Mucosa of rectum (tissue), 2 donors: ENCODE data around the gene ACOT2.
"Not testable (repeated sequence)": the region's sequence is repeated elsewhere in the genome, so short reads cannot be mapped to it uniquely, and the experiment has no call there.

Experiments used
- H3K27ac ChIP-seq, 2 donors: one replicate each; pipeline ENCODE4 v1.7.0; 2013; ENCODE audit warnings: inconsistent platforms in 2 of 2, low read depth in 2 of 2, low read length in 2 of 2
- H3K27me3 ChIP-seq, 2 donors: one replicate each; pipeline ENCODE4 v1.7.0; 2013; ENCODE audit warnings: low read length in 2 of 2; ENCODE audit not compliant: control insufficient read depth in 2 of 2, insufficient read depth in 2 of 2
- H3K36me3 ChIP-seq, 2 donors: one replicate each; pipeline ENCODE4 v1.7.0; 2013; ENCODE audit warnings: low read length in 2 of 2; ENCODE audit not compliant: control insufficient read depth in 2 of 2, insufficient read depth in 2 of 2
- H3K4me1 ChIP-seq, 2 donors: one replicate each; pipeline ENCODE4 v1.7.0; 2013; ENCODE audit warnings: low read length in 2 of 2, mild to moderate bottlenecking in 1 of 2; ENCODE audit not compliant: control insufficient read depth in 2 of 2, insufficient read depth in 2 of 2
- H3K4me3 ChIP-seq, 2 donors: one replicate each; pipeline ENCODE4 v1.7.0; 2013; ENCODE audit warnings: low read length in 2 of 2
- H3K9ac ChIP-seq, 2 donors: one replicate each; pipeline ENCODE4 v1.7.0; 2013; ENCODE audit warnings: low read length in 2 of 2, low read depth in 1 of 2, mild to moderate bottlenecking in 1 of 2
- H3K9me3 ChIP-seq, 2 donors: one replicate each; pipeline ENCODE4 v1.7.0; 2013; ENCODE audit warnings: low read length in 2 of 2; ENCODE audit not compliant: control insufficient read depth in 2 of 2
- donor health status: healthy.
- donor health status: Normal muscosa, but diverticular disease.

The ACOT2 gene

GRCh38 chr14:73569185-73569958 is at the start of gene ACOT2:
TSS of gene ACOT2 (plus strand) at chr14:73569213. CDS start at chr14:73569241, 28 bp downstream.
- not testable (repeated sequence) for H3K9me3 ChIP-seq, H3K36me3 ChIP-seq, H3K27me3 ChIP-seq
- H3K4me1 ChIP-seq, result peaks cover 4 to 16% of the 10 kb centered on the region in 2 donors
- peak within 1 kb of the TSS; percentile 92 to 94 for H3K9ac ChIP-seq
- H3K27ac ChIP-seq, result peak within 1 kb of the TSS; percentile 92 to 95
- peak within 1 kb of the TSS; percentile 83 to 89 for H3K4me3 ChIP-seq

- Histone ChIP-seq H3K36me3 (no peaks in the 10 kb centered on the region), H3K9ac (no peak overlapping the region), H3K4me1 (no peaks in the 10 kb centered on the region), H3K9me3 (no peaks in the 10 kb centered on the region), H3K27me3 (no peaks in the 10 kb centered on the region), H3K4me3 (no peak overlapping the region), H3K27ac (no peak overlapping the region)
These were observed 47.8 kb upstream of the ACOT2 start for GRCh38 chr14:73521229-73521628.

- Histone ChIP-seq H3K9ac (no peak overlapping the region), H3K4me3 (no peak overlapping the region), H3K27me3 (no peaks in the 10 kb centered on the region), H3K27ac (no peak overlapping the region), H3K36me3 (no peaks in the 10 kb centered on the region), H3K4me1 (no peaks in the 10 kb centered on the region), H3K9me3 (no peaks in the 10 kb centered on the region)
These were observed 44.5 kb upstream of the ACOT2 start for GRCh38 chr14:73524493-73524892.

GRCh38 chr14:73526036-73526984 is 42.7 kb upstream of the ACOT2 start:
- Histone ChIP-seq H3K9ac (no peak overlapping the region), H3K4me1 (no peaks in the 10 kb centered on the region), H3K27ac (no peak overlapping the region), H3K36me3 (no peaks in the 10 kb centered on the region), H3K27me3 (no peaks in the 10 kb centered on the region), H3K4me3 (no peak overlapping the region), H3K9me3 (no peaks in the 10 kb centered on the region)

DNA sequence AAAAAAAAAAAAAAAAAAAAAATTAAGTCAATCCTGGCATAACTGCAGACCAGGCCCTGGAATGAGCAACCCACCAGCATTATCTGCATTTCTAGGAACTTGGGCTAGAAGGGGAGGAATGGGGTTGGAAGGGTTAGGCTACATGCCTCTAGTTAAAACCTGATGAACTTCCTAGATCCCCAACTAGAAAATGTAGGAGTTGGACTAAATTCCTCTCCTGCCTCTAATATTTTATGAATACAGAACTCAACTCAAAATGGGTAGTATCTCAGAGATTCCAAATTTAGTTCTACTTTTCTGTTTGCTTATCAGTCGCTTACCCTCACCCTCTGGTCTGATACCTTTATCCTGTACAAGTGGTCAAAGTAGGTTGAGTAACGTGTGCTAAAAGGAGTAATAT is 39.7 kb upstream of the ACOT2 start:
- H3K9me3 ChIP-seq, H3K36me3 ChIP-seq, H3K4me3 ChIP-seq, H3K9ac ChIP-seq, H3K4me1 ChIP-seq, H3K27me3 ChIP-seq, H3K27ac ChIP-seq: not testable (repeated sequence)

DNA sequence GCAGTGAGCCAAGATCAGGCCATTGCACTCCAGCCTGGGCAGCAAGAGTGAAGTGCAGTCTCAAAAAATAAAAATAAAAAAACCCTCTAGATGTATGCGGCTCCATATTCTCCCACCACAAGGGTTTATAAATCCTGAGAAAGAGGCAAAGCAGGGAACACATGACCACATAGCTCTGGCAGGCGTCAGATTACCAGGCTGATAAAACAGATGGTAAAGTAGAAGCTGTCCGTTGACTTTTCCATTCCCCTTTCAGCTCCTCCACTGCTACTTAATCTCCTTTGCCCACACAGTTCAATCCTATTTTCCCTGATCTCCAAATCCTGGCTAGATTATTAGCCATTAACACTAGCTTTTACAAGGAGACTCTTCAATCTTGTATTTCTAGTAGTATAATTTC is 37.0 kb upstream of the ACOT2 start:
- not testable (repeated sequence) for H3K9ac ChIP-seq, H3K36me3 ChIP-seq, H3K4me3 ChIP-seq, H3K27ac ChIP-seq, H3K27me3 ChIP-seq, H3K9me3 ChIP-seq, H3K4me1 ChIP-seq

GRCh38 chr14:73537244-73538045 is 31.6 kb upstream of the ACOT2 start:
- H3K27ac ChIP-seq, result peak overlapping the region in 1 of 2 donors; percentile 84
- H3K36me3 ChIP-seq, H3K4me1 ChIP-seq, H3K27me3 ChIP-seq, H3K9me3 ChIP-seq: not testable (repeated sequence)
- H3K9ac ChIP-seq, result peak overlapping the region in 1 of 2 donors; percentile 74
- peak overlapping the region in 1 of 2 donors; percentile 59 for H3K4me3 ChIP-seq

DNA sequence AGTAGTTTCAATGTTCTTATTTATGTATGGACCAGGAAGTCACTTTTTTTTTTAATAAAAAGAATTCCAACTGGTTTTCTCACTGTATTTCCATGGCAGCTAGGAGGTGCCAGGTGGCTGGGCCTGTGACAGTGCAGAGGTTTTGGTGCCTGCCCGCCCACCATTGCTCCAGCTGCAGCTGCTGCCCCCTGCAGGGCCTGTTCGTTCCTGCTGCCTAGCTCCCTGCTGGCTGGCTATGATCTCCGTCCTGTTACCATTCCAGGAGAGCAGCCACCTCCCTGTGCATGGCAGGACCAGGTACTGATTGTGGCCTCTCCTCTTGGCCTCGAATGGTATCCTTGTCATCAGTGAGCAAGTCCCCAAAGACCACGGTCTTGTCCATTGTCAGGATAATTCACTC is 30.0 kb upstream of the ACOT2 start:
- H3K9me3 ChIP-seq, H3K4me3 ChIP-seq, H3K4me1 ChIP-seq, H3K27me3 ChIP-seq, H3K27ac ChIP-seq, H3K36me3 ChIP-seq, H3K9ac ChIP-seq: not testable (repeated sequence)

- H3K27me3 ChIP-seq, H3K9me3 ChIP-seq, H3K9ac ChIP-seq, H3K4me1 ChIP-seq, H3K27ac ChIP-seq, H3K36me3 ChIP-seq, H3K4me3 ChIP-seq: not testable (repeated sequence)
These were observed 26.1 kb upstream of the ACOT2 start for GRCh38 chr14:73542961-73543360.

DNA sequence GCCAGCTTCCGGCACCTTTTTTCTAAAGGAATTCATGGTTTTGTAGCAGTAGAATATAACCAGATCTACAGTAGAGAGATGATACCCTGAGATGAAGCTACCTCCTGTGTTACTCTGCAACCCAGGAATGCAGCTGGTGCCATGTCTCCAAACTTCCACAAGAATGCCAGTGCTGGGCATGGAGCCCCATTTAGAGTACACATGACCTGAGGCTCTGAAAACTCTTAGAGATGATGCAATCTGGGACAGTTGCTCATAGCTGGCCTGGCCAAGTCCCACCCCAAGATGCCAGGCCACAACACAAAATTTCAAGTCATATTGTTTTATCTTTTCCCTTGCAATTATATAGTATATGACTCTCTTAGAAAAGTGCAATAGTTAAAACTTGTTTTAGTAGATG is 23.7 kb upstream of the ACOT2 start:
- H3K9me3 ChIP-seq, H3K36me3 ChIP-seq, H3K9ac ChIP-seq, H3K27me3 ChIP-seq, H3K4me1 ChIP-seq, H3K4me3 ChIP-seq, H3K27ac ChIP-seq: not testable (repeated sequence)
